Heart left ventricle (tissue), 16 donors: Measurements from ENCODE around the gene TOX2. TPM values are rescaled to one million over a fixed set of nuclear protein-coding genes. Genes with fewer than 3 reads are reported as not detected.
A peak's percentile ranks its signal among the peaks of the same experiment; 100 is the strongest.

Experiments used
- ATAC-seq, 4 donors: fragments of 200-7000 bp; cut with Tn5 transposase; one replicate each; pipeline ENCODE4 v1.9.1; 2020 to 2022; ENCODE audit warnings: moderate library complexity in 4 of 4, mild to moderate bottlenecking in 3 of 4, moderate number of reproducible peaks in 1 of 4
- DNase-seq, 5 donors: peaks; one replicate each; pipeline ENCODE4 v3.0.0-alpha.2; 2020
- H3K27ac ChIP-seq, 12 donors: fragments of 200-600 bp; sonication (generic) in 4 of 12; one replicate each; pipeline versions ENCODE4 v1.5.0 to v1.8.0; 2016 to 2022; ENCODE audit warnings: mild to moderate bottlenecking in 2 of 12
- H3K27me3 ChIP-seq, 9 donors: fragments of 200-600 bp; sonication (generic) in 2 of 9; one replicate each; pipeline versions ENCODE4 v1.5.1 to v1.8.0; 2016 to 2022; ENCODE audit warnings: mild to moderate bottlenecking in 3 of 9
- H3K36me3 ChIP-seq, 9 donors: fragments of 200-600 bp; sonication (generic) in 2 of 9; one replicate each; pipeline versions ENCODE4 v1.5.0 to v1.8.0; 2018 to 2022; ENCODE audit warnings: mild to moderate bottlenecking in 2 of 9
- H3K4me1 ChIP-seq, 12 donors: fragments of 200-600 bp; sonication (generic) in 4 of 12; one replicate each; pipeline versions ENCODE4 v1.5.0 to v1.8.0; 2016 to 2022; ENCODE audit warnings: mild to moderate bottlenecking in 3 of 12
- H3K4me3 ChIP-seq, 12 donors: fragments of 200-600 bp; sonication (generic) in 4 of 12; one replicate each; pipeline versions ENCODE4 v1.5.0 to v1.8.0; 2017 to 2022; ENCODE audit warnings: mild to moderate bottlenecking in 9 of 12, moderate library complexity in 4 of 12
- H3K9me3 ChIP-seq, 12 donors: fragments of 200-600 bp; sonication (generic) in 4 of 12; one replicate each; pipeline versions ENCODE4 v1.5.0 to v1.8.0; 2016 to 2022; ENCODE audit warnings: mild to moderate bottlenecking in 1 of 12
- POLR2A ChIP-seq, 2 donors: fragments of 450-650 bp; IDR thresholded peaks; one replicate each; pipeline ENCODE4 v1.6.1; 2017; ENCODE audit warnings: antibody characterized with exemption in 2 of 2, mild to moderate bottlenecking in 2 of 2, moderate library complexity in 2 of 2
- whole genome bisulfite sequencing, 4 donors: extraction: QIAGEN DNeasy Blood & Tissue Kit in 2 of 4; methylation state at CpG; one replicate each; pipeline versions ENCODE4 v1.1.5 to v1.1.7; 2013 to 2018; 5-methylcytosine and 5-hydroxymethylcytosine counted together
- intact Hi-C, 10 donors: fragments of 100-400 bp; cut with DNase I; formaldehyde crosslinking; loops; one replicate each; pipeline versions ENCODE4 v1.11.1 to v1.14.2; 2022
- polyA plus RNA-seq, 2 donors: library from polyadenylated mRNA; stranded (reverse); fragments of 200-250 nt; gene quantifications; one replicate each; pipeline ENCODE4 v1.2.3, GENCODE V29; 2013
- total RNA-seq, 9 donors: library from RNA; depleted of rRNA in 2 of 9; stranded (reverse); fragments of >200 nt in 2 of 9; fragmentation: NEBNext Ultra II Directional in 3 of 9; extraction: Animal tissue kit (Norgen Biotek cat#: 25700) in 3 of 9; gene quantifications; one replicate each; pipeline versions ENCODE4 v1.1.0 to v1.2.4, GENCODE V29; 2016 to 2023
- TF ChIP-seq, protein P1 (sequence below), 12 donors: fragments of 200-600 bp; sonication (generic) in 4 of 12; IDR thresholded peaks; one replicate each; pipeline versions ENCODE4 v1.5.0 to v1.8.0; 2018 to 2022; ENCODE audit warnings: antibody characterized with exemption in 12 of 12, mild to moderate bottlenecking in 5 of 12
- donor health status: ischemic (EF 13 %, LVEDD 7.1; RV severe dilation, severe dysfunction).
- donor health status: healthy with polysubstance abuse.
- donor health status: DM: no; HTN: yes; CAD: no.
- donor health status: DM: no; HTN: no; CAD: no.
- donor health status: ischemic (EF 25% LVEDD 6.9; RV normal size, moderate dysfunction).
- donor health status: ischemic (EF 25% LVEDD 5.7; RV mildly dilated, moderate dysfunction).
- donor health status: healthy.
- donor health status: DM: yes; HTN: yes; CAD: no.
- donor health status: ischemic (EF 35%, LVEDD 5.7; RV mildly dilated, moderate dysfunction).
- donor health status: nonischemic (EF 11% LVEDD 7.7; RV severe dilation, severe dysfunction).
- donor health status: DM: yes; HTN: yes; CAD: no.
- donor health status: PGD.
- donor health status: ischemic (EF 29% LVEDD 5.4; RV normal size, mild dysfunction).
- donor health status: nonischemic (EF 23%, LVEDD 6.1; RV moderate dilation, normal function).

Gene TOX2
- total and polyA plus RNA-seq, 11 donors: 0.53 to 3.0 (median 0.91) TPM

- no peaks in the 10 kb centered on the region for H3K36me3 ChIP-seq
- DNase-seq (no peak), ATAC-seq (no peak)
- no peak overlapping the region for H3K4me3 ChIP-seq
- peaks cover 0 to 5% (median 0%) of the 10 kb centered on the region in 12 donors for H3K4me1 ChIP-seq
- H3K27me3 ChIP-seq: no peaks in the 10 kb centered on the region
- intact Hi-C loops: no loop called here
- TF ChIP-seq, protein P1, sequence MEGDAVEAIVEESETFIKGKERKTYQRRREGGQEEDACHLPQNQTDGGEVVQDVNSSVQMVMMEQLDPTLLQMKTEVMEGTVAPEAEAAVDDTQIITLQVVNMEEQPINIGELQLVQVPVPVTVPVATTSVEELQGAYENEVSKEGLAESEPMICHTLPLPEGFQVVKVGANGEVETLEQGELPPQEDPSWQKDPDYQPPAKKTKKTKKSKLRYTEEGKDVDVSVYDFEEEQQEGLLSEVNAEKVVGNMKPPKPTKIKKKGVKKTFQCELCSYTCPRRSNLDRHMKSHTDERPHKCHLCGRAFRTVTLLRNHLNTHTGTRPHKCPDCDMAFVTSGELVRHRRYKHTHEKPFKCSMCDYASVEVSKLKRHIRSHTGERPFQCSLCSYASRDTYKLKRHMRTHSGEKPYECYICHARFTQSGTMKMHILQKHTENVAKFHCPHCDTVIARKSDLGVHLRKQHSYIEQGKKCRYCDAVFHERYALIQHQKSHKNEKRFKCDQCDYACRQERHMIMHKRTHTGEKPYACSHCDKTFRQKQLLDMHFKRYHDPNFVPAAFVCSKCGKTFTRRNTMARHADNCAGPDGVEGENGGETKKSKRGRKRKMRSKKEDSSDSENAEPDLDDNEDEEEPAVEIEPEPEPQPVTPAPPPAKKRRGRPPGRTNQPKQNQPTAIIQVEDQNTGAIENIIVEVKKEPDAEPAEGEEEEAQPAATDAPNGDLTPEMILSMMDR (IDR thresholded peaks at IDR 0.05): no peak
- TF ChIP-seq POLR2A (IDR thresholded peaks at IDR 0.05): no peak
- WGBS, 4 donors: 68 to 78% (median 73%) methylated on average over 1 of the region's 1 CpG
- H3K27ac ChIP-seq: no peak overlapping the region
- peaks cover 0 to 9% (median 0%) of the 10 kb centered on the region in 12 donors for H3K9me3 ChIP-seq
Measured at GRCh38 chr20:43987018-43987417, 72.4 kb downstream of the TOX2 start.

GRCh38 chr20:43987531-43987930 is 72.9 kb downstream of the TOX2 start:
- intact Hi-C loops: no loop called here
- Histone ChIP-seq H3K4me3 (no peak overlapping the region), H3K27ac (no peak overlapping the region), H3K9me3 (peaks cover 0 to 9% (median 0%) of the 10 kb centered on the region in 12 donors), H3K27me3 (no peaks in the 10 kb centered on the region), H3K36me3 (no peaks in the 10 kb centered on the region), H3K4me1 (peaks cover 0 to 4% (median 0%) of the 10 kb centered on the region in 12 donors)
- 39 to 56% (median 47%) methylated on average over 4 of the region's 4 CpGs for WGBS, 4 donors
- DNase-seq (no peak), ATAC-seq (no peak)
- no peak for TF ChIP-seq POLR2A (IDR thresholded peaks at IDR 0.05)
- TF ChIP-seq, protein P1 (IDR thresholded peaks at IDR 0.05): no peak

GRCh38 chr20:43988451-43988850 is 73.8 kb downstream of the TOX2 start:
- Histone ChIP-seq H3K36me3 (no peaks in the 10 kb centered on the region), H3K27ac (no peak overlapping the region), H3K9me3 (peaks cover 0 to 9% (median 0%) of the 10 kb centered on the region in 12 donors), H3K4me1 (peaks cover 0 to 4% (median 0%) of the 10 kb centered on the region in 12 donors), H3K4me3 (no peak overlapping the region), H3K27me3 (no peaks in the 10 kb centered on the region)
- intact Hi-C loops: no loop called here
- ATAC-seq: no peak
- peak in 1 of 5 donors; percentile 3 for DNase-seq
- WGBS, 4 donors: 78 to 86% (median 86%) methylated on average over 2 of the region's 2 CpGs
- no peak for TF ChIP-seq POLR2A (IDR thresholded peaks at IDR 0.05)
- TF ChIP-seq, protein P1 (IDR thresholded peaks at IDR 0.05): no peak

DNA sequence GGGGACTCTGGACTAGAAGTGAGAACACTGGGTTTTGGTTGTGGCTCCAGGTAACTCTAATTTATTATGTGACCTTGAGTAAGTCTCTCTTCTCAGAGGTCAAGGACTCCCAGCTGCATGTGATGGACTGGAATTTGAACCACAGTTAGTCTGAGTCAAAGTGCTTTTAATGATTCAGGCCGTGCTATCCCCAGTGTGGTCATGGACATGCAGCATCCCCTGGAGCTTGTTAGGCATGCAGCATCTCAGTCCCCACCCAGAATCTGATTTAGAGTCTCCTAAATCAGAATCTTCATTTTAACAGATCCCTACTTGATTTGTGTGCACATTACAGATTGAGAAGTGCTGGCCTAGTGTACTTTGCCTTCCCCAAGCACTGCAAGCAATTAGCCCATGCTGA is 74.2 kb downstream of the TOX2 start:
- TF ChIP-seq, protein P1 (IDR thresholded peaks at IDR 0.05): no peak
- no peak for TF ChIP-seq POLR2A (IDR thresholded peaks at IDR 0.05)
- Histone ChIP-seq H3K4me3 (no peak overlapping the region), H3K27ac (no peak overlapping the region), H3K36me3 (no peaks in the 10 kb centered on the region), H3K27me3 (no peaks in the 10 kb centered on the region), H3K9me3 (peaks cover 0 to 9% (median 0%) of the 10 kb centered on the region in 12 donors), H3K4me1 (peaks cover 0 to 4% (median 0%) of the 10 kb centered on the region in 12 donors)
- 44 to 88% (median 81%) methylated on average over 1 of the region's 1 CpG for WGBS, 4 donors
- ATAC-seq: no peak
- intact Hi-C loops: no loop called here
- no peak for DNase-seq
